ENCODE data around the gene ITPR2. TPM values are rescaled to one million over a fixed set of nuclear protein-coding genes. Genes with fewer than 3 reads are reported as not detected.
A peak's percentile ranks its signal among the peaks of the same experiment; 100 is the strongest.
"Not testable (repeated sequence)": the region's sequence is repeated elsewhere in the genome, so short reads cannot be mapped to it uniquely, and the experiment has no call there.

ITPR2 gene
- total and polyA plus RNA-seq, 2 of the 13 experiments (the other 11 are each of a cell fraction or from before 2014, with no cell fraction given), result 31.9 to 81.9 TPM

DNA sequence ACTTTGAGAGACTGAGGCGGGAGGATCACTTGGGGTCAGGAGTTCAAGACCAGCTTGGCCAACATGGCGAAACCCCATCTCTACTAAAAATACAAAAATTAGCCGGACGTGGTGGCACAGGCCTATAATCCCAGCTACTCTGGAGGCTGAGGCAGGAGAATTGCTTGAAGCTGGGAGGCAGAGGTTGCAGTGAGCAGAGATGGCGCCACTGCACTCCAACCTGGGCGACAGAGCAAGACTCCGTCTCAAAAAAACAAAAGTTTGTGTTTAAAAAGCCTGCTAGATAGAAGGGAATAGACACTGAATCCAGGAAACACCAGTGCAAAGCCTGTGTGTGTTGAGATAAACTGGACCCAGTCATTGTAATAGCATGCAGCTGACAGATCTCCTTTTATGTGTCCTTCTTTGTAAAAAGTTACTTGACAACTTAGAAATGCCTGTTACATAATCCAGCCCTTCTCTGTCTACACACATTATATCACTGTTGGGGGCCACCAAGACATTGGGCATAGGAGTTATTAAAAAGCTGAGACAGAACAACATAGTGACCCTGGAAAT lies 1.6 kb upstream of the ITPR2 start:
- ChIA-PET CTCF (ENCODE audit: low intra/inter-chr PET ratio, low total read pairs) (interaction anchor here (2.0 kb wide), 1 partner anchor 11 kb away, joined by 9 read pairs; no protein-coding TSS in a partner anchor), POLR2A (interaction anchor here (1.7 to 4.9 kb wide), 5 partner anchors 8 to 98 kb away, joined by 5 to 48 read pairs (median 28); no protein-coding TSS in a partner anchor)
- intact Hi-C loops (cut with micrococcal nuclease; ENCODE audit: unreplicated experiment), result loop anchor here (10.0 kb wide), 1 partner anchor 100 kb away; no protein-coding TSS in a partner anchor
- in situ Hi-C loops (cut with HindIII; ENCODE audit: extremely low pct_ligation_motif_present, low pct_unique_long_range_greater_than_20kb); H3K4me3 ChIP-seq (replicated peaks in 1 of 3; ENCODE audit: insufficient read depth in 1 of 3, low read depth in 2 of 3, low read length in 3 of 3); H3K27me3 ChIP-seq (ENCODE audit: control insufficient read depth in 1 of 2, insufficient read depth in 2 of 2, low read length in 2 of 2); H2AFZ ChIP-seq (ENCODE audit: low read length); H3K27ac ChIP-seq (ENCODE audit: extremely low read length, insufficient read depth, low read length); FAIRE-seq; H3K36me3 ChIP-seq (replicated peaks in 1 of 2; ENCODE audit: control insufficient read depth in 1 of 2, insufficient read depth in 2 of 2, low read length in 2 of 2); H3K4me2 ChIP-seq (ENCODE audit: low read depth, low read length); H3K9me3 ChIP-seq (ENCODE audit: low read length); DNase-seq (ENCODE audit: low spot score); H3K9ac ChIP-seq (ENCODE audit: insufficient read depth, low read depth, low read length); BruUV-seq (replicated peaks); ATAC-seq: not testable (repeated sequence)
- 92% methylated on average over 7 of the region's 7 CpGs for WGBS (ENCODE audit: low lambda C conversion rate)
- Histone ChIP-seq H3K79me2 (ENCODE audit: insufficient read depth, low read length) (peaks cover 36% of the 10 kb centered on the region), H4K20me1 (ENCODE audit: insufficient read depth, low read length) (peaks cover 23% of the 10 kb centered on the region), H3K4me1 (ENCODE audit: insufficient read depth, low read length) (peaks cover 23% of the 10 kb centered on the region)
- peak; percentile 13; the same call in 1 of the 2 replicates for TF ChIP-seq ZBTB33 (CRISPR knock-in tag; IDR thresholded peaks at IDR 0.05)
- TF ChIP-seq ZNF121 (CRISPR knock-in tag; IDR thresholded peaks at IDR 0.05), result peak; percentile 21; the same call in 1 of the 2 replicates

DNA sequence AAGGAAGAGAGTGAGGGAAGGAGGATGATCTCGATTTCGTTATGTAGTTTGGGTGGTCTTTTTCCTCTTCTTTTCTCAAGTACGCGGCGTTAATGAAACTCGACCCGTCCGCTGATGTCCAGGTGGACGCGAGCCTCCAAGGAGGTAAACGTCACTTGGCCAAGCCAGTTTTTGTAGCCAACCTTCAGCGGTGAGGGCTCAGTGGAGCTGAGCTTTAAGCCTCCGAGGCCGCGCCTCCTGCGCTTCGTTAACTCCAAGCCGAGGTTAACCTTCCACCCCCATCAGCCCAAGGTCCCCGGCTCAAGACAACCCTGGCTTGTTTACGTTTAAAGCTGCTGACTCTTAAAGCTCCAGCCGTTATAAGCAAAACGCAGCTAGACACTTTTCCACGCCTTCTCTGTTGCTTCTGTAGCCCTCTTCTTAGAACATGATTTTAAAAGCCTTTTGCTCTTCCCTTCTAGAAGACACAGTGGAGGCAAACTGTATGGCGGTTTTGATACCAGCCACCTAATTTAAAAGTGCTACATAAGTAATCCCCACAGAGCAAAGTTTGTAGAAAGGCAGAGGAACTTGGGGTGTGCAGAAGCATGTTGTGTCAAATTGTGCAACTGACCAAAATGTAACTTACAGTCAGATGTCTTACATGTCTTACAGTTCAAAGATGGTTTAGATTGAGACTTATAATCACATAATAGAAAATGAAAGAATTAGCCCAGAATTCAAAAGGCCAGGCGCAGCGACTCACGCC lies 923 bp upstream of the ITPR2 start:
- Histone ChIP-seq H3K4me2 (ENCODE audit: low read depth, low read length) (peak overlapping the region; percentile 99), H3K9me3 (ENCODE audit: low read length) (no peaks in the 10 kb centered on the region), H3K4me1 (ENCODE audit: insufficient read depth, low read length) (peaks cover 29% of the 10 kb centered on the region), H4K20me1 (ENCODE audit: insufficient read depth, low read length) (peaks cover 29% of the 10 kb centered on the region), H3K4me3 (replicated peaks in 1 of 3; ENCODE audit: insufficient read depth in 1 of 3, low read depth in 2 of 3, low read length in 3 of 3) (peak overlapping the region; percentile 63 to 87 (median 65)), H3K9ac (ENCODE audit: insufficient read depth, low read depth, low read length) (peak overlapping the region; percentile 64), H2AFZ (ENCODE audit: low read length) (peak overlapping the region; percentile 46), H3K79me2 (ENCODE audit: insufficient read depth, low read length) (peaks cover 43% of the 10 kb centered on the region), H3K36me3 (replicated peaks in 1 of 2; ENCODE audit: control insufficient read depth in 1 of 2, insufficient read depth in 2 of 2, low read length in 2 of 2) (no peaks in the 10 kb centered on the region), H3K27me3 (ENCODE audit: control insufficient read depth in 1 of 2, insufficient read depth in 2 of 2, low read length in 2 of 2) (no peaks in the 10 kb centered on the region; a peak in 1 of 5 replicates), H3K27ac (ENCODE audit: extremely low read length, insufficient read depth, low read length) (peak overlapping the region; percentile 45)
- no peak for DNase-seq (ENCODE audit: low spot score)
- BruUV-seq (replicated peaks), result TSS peak; percentile 77
- peak; percentile 66 for FAIRE-seq
- in situ Hi-C loops (cut with HindIII; ENCODE audit: extremely low pct_ligation_motif_present, low pct_unique_long_range_greater_than_20kb) (no loop called here), intact Hi-C loops (cut with micrococcal nuclease; ENCODE audit: unreplicated experiment) (loop anchor here (1.0 to 10.0 kb wide), 3 partner anchors 11 to 99 kb away; no protein-coding TSS in a partner anchor)
- POLR2A ChIA-PET, result interaction anchor here (0.7 to 4.9 kb wide), 17 partner anchors 9 to 188 kb away, joined by 3 to 48 read pairs (median 4); partner anchors contain the start of gene MED21
- CTCF ChIA-PET (ENCODE audit: low intra/inter-chr PET ratio, low total read pairs), result interaction anchor here (2.0 kb wide), 1 partner anchor 12 kb away, joined by 9 read pairs; no protein-coding TSS in a partner anchor
- ATAC-seq, result peak; percentile 11
- 25% methylated on average over 17 of the region's 27 CpGs for WGBS (ENCODE audit: low lambda C conversion rate)
- TF ChIP-seq IKZF5 (CRISPR knock-in tag; IDR thresholded peaks at IDR 0.05) (0 out of 2 replicates have a peak, but pooled peaks have one; percentile 46), POGZ (CRISPR knock-in tag; IDR thresholded peaks at IDR 0.05) (0 out of 2 replicates have a peak, but pooled peaks have one; percentile 15), ZBTB7A (CRISPR knock-in tag; IDR thresholded peaks at IDR 0.05) (no peak), GATAD2A (CRISPR knock-in tag; IDR thresholded peaks at IDR 0.05) (0 out of 2 replicates have a peak, but pooled peaks have one; percentile 35), IRF2 (CRISPR knock-in tag; IDR thresholded peaks at IDR 0.05) (0 out of 2 replicates have a peak, but pooled peaks have one; percentile 8)
